Effector CD8-positive, alpha-beta T cell (primary cell): Measurements from ENCODE around the gene F8.
"Not testable (repeated sequence)": the region's sequence is repeated elsewhere in the genome, so short reads cannot be mapped to it uniquely, and the experiment has no call there.

Source experiments
- DNase-seq: peaks from one replicate; lab custom pipeline; 2025; lab: John Stamatoyannopoulos, UW

The F8 gene

DNA sequence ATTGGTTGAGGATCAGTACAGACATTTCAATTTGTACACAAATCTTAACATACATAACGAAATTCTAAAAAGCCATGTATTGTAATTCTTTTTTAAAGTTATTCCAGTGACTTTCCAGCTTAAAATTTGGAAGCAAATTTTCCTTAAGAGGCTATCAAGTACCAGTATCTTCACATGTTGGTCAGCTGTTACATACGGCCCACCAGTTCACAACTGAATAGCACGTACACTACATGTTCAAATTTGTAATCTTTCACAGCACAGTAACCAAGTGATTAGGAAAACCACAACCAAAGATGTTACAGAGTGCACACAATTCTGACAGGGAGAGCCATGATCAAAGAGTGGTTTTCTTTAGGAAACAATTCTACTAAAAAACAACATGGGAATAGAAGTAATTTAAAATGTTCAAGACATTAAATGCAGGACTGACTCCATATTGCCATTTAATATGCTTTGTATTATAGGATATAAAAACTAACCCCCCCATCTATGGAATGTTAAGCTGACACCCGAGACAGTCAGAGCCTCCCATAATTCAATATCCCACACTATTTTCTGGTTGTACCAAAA lies 206.1 kb downstream of the F8 start:
- not testable (repeated sequence) for DNase-seq

DNA sequence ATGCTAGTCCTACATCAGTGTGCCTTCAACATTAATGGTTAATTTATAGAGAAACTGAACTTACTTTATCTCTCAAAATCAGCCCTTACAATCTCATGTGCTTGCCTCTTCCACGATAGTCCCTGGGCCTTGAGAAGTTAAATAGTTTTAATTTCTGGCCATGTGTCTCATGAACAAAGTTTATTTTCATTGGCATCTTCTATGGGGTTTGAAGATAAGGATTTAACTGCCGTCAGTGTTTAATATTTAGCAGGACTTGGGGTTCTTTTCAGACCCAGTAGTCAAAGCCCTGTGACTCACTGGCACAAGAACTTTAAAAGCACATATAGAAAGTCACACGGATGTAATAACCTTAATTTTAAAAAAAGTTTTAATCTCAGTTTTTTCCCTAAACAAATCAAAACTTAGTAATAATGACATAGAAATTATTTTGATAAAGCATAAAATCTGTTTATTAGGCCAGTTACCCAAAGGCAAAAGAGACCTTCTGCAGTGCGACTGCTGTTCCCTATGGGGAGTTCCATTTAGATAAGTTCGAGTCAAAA lies 207.2 kb downstream of the F8 start:
- DNase-seq, result no peak

DNA sequence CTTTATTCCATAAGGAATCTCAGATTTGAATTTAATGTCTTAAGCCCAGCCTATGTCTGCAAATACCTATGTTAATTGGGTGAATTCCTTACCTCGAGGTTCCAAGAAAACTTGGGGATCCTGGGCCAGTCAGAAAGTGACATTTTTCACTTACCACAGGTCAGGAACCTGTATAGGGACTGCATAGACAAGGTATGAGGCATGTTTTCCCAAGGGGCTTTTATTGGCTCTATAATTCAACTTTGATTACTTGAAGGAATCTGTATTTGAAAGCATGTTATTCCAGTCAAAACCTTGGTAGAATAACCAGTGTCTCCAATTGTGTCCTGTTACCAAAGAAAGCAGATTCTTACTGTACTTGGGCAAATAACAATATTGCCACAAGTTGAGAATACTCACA lies 208.7 kb downstream of the F8 start:
- DNase-seq, result no peak

DNA sequence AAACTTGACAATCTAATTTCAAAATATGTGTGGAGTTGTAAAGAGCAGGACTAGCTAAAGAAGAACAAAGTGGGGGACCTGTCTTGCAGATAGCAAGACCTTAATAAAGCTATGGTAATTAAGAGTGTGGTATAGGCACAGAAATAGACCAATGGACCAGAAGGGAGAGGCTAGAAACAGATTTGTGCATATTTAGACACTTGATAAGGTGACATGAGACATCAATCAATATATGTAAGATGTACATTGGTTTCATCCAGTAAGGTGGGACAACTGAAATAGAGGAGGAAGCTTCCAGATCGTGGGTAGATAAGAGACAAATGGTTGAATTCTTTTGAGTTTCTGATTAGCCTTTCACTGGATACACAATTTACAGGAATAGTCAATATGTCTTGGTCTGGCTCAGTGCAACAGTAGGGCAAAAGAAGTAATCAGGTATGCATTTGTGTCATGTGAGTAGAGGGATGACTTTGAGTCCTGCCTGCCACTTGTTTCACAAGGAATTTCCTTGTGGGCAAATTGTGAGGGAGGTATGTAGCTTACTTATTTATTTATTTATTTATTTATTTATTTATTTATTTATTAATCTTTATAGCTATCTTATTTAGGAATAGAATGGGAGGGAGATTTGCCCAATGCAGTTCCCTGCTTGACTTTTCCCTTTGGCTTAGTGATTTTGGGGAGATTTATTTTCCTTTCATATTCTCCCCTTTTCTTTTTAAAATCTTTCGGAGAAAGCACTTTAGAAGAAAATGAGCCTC lies 210.0 kb downstream of the F8 start:
- DNase-seq, result no peak

DNA sequence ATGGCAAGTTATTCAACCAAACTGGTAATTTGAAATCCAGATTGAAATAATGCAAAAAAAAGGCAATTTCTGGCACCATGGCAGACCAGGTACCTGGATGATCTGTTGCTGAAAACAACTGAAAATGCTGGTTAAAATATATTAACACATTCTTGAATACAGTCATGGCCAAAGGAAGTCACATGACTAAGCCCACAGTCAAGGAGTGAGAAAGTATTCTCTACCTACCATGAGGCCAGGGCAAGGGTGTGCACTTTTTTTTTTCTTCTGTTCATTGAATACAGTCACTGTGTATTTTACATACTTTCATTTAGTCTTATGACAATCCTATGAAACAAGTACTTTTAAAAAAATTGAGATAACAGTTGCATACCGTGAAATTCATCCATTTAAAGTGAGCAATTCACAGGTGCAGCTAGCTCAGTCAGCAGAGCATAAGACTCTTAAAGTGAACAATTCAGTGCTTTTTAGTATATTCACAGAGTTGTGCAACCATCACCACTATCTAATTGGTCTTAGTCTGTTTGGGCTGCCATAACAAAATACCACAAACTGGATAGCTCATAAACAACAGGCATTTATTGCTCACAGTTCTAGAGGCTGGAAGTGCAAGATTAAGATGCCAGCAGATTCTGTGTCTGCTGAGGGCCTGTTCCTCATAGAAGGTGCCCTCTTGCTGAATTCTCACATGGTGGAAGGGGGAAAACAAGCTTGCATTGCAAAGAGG lies 212.4 kb downstream of the F8 start:
- no peak for DNase-seq

DNA sequence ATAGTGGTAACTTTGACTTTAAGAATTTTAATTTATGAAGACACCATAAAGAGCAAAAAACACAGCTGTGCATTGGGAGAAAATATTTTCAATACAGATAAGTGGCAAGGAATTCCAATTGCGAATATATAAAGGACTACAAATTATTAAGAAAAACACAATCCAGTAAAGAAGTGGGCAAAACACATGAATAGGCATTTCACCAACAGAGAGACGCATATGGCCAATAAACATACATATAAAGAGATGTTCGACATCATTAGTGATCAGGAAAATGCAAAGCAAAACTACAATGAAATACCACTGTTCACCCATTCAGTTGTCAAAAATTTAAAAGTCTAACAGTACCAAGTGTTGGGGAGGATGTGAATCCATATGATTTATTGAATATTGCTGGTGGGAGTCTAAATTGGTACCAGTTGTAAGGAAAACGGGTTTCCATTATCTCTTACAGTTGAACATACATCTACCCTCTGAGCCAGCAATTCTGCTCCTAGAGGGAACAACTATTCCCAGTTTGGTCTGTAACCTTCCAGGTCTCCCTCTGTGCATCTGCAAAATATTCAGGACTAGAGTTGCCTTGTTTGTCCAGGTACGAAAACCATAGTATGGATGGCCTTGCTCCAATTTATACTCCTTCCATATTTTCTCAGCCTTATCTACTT lies 215.6 kb downstream of the F8 start:
- no peak for DNase-seq

DNA sequence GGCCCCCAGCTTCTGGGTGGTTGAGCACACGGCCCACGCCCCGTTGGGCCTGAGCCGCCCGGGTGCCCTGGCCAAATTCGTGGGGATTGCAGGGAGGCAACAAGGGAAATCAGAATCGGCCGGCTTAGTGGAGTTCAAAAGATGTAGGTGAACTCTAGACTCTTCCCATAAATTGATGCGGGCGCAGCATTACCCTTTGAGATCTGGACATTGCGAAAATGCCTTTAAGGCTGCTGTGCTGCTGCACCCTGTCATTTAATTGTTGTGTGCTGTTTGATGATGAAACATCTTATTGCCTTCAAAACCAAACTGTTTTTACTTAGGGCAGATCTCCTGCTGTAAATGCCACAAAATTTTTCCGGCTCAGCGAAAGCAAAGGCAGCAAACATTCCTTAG lies 216.8 kb downstream of the F8 start:
- DNase-seq, result no peak

DNA sequence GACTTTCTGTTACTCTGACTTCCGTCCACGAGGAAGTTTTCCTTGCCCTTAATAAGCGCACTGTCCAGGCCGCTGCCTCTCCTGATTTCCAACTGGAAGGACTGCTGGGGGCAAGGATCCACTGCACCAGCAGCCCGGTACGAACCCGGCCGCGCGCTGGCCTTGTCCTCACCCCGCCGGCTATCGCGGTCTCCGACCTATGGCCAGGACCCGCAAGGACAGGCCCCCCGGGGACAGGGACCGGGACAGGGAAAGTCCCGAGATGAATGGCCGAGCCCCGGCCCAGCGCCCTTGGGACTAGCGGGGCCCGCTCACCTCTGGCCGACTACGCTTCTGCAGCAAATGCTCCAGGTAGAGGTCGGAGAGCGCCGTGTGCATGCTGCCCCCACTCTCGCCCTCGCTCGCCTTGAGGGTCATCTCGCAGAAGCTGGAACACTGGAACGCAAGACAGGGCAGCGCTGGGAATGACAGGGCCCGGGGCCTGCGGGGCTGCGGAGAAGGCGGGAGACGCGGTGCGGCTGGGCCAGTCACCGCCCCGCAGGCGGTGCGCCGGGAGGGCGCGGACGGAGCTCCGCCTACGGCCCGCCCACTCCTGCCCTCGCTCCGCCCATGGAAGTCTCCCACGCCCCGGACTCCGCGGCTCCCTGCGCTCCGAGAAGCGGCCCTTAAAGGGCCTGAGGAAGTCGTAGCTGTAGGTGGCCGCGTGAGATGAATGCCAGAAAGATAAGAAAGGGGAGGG lies 217.4 kb downstream of the F8 start, which contains the start of gene MPP1:
Gene MPP1 (minus strand): TSS at position 529 of the 739 bp plus-strand sequence. CDS start 112 bp downstream, at position 417.
- peak; percentile 52 for DNase-seq

DNA sequence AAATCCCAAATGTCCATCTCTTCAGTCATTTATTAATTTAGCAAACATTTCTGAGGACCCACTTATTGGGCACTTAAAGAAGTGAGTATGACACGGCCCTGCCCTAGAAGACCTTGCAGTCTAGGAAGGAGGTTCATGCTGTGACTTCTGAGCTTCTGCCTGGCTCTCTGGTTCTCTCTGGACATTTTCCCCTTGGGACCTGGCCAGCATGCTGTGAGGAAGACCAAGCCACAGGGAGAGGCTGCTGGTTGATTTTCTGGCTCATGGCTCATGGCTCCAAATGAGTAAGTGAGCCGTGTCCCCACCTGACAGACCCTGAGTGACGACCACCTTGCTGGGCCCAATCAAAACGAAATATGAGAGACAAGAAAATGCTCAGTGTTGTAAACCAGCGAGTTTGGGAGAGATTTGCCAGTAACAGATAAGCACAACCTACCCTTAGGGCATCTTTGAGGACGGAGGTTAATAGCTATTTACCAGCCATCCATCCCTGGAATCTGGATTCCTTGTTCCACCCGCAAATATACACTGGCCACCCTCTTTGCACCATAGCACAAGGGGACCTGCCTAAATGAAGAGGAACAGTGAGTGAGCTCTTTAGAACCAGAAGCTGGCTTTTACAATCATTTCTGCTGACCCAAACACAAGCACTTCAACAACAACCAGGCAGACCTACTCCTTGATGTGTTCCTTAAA lies 218.1 kb downstream of the F8 start:
- DNase-seq, result no peak

DNA sequence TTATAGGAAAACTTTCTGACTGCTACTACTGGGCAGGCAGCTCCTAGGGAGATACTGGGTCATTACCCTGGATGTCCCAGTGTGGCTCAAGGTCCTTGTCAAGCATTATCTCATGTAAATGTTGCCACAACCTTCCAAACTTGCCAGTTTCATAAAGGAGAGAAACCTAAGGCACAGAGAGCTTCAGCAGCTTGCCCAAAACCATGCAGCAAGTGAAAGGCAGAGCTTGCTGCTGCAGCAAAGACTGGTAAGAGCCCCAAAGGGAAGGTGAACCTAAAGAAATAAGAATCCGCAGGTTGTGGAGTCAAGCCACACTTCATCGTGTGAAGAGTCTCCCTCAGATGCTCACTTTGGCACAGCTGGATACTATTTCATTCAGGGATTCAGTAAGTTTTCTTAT lies 219.6 kb downstream of the F8 start:
- DNase-seq, result no peak

DNA sequence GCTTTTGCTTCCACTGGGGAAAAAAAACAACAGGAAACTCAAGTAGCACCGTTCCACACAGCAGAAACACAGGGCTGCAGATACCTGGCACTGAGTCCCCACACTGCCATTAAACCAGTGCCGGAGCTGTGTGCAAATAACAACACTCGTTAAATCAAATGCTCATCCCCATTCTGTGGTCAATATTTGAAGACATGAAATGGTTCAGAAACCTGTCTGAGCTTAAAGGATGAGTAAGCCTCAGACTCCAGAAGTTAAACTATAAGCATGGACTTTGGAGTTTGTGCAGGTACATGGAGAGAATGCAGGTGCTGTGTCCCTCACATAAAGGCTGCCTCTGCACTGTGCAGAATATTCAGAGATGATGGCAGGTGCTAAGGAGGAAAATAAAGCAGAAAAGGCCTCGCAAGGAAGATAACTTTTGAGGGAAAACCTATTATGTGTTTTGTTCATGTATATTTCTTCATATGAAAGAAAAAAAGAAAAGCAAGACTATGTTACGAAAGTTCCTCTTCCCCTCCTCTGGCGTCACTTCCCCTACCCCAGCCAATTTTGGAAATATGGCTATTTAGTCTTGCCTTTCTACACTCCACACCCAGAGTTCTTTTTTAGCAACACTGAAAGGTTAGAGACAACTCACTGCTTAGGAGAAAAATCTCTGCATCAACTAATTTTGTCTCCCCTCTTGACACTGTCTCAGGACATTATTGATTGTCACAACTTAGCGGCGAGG lies 221.9 kb downstream of the F8 start:
- DNase-seq, result no peak

DNA sequence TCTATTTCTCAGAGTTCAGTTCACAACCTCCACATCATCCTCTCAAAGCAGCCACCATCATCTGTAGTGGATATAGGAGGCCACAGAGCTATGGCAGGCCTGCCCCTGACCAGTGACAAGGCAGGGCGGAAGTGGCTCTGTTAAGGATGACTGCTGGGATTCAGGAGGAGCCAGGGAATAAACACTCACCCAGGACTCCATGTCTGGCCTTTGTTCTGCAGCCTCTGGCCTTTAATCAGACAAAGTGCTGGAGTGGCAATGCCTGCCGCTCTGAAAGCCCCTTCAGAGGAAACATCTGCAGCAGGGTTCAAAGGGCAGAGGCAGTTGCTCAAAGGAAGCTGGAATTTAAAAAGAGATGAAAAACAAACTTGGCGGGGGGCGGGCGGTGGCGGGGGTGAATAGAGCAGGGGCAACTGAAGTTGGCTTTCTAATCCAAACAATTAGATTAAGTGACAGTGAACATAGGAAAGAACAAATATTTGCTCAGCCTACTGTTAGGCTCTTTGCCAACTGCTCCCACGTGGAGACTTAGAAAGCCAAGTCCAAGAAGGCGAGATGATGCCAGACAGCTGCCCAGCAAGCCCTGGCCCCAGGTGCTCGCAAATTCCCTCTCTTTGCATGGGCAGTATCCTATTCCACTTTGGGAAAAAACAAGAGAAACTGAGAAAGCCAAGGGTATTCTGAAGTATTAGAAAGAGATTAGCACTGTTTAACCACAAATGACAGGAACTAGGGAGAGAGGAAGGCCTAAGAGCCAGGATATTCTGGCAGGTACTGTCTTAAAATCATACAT lies 222.8 kb downstream of the F8 start:
- no peak for DNase-seq

DNA sequence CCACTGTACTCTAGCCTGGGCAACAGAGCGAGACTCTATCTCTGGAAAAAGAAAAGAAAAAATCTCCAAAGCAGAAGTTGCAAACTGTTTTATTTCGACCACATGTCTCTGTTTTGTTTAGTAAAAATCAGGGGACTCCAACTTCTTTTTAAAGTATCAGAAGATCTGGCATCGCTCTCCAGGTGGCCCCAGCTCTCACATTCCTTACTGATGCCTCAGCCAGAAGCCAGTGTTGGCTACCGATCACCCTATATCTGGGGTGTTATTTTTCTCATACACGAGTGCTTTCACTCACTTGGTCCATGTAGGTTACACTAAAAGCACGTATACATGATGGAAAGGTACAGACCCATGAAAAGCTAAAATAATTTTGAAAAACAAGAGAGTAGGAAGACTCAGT lies 225.5 kb downstream of the F8 start:
- DNase-seq, result no peak

DNA sequence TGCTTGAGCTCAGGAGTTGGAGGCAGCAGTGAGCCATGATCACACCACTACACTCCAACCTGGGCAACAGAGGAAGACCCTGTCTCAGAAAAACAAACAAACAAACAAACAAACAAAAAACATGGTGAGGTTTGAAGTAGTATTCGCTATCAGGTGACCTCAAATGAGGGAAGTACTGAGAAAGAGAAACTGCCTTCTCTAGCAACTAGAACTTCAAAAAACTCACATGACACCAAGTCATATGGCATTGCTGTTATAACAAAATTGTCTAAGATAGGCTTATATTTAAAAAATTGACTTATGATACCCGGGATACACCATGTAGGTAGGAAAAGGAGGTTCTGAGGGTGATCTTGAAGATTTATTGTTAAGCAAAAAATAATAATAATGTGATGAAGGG lies 227.5 kb downstream of the F8 start:
- no peak for DNase-seq

DNA sequence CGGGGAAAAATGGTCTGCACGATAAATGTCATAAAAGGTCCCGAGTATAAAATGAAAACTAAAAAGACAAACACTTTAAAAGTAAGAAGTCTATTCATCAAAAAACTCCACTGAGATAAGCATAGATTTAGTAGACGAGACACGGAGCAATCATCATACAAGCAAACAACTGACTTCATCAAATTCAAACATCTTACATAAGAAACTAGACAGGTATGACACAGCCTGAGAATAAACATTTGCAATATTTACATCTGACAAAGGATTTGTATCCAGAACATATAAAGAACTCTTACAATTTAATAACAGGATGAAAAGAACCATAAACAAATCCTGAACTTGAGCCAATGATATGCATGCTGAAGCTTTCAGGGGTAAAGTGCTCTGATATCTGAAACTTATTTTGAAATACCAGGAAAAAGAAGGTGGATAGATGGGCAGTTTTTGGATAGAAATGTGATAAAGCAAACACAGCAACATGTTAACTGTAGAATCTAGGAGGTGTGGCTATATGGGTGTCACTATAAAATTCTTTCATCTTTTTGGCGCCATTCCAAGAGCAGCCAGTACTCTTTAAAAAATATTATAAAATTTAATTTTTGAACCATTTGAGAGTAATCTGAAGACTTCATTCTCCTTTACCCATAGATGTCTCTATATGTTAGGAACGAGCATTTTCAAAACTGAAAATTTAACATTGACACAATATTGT lies 229.3 kb downstream of the F8 start:
- no peak for DNase-seq

DNA sequence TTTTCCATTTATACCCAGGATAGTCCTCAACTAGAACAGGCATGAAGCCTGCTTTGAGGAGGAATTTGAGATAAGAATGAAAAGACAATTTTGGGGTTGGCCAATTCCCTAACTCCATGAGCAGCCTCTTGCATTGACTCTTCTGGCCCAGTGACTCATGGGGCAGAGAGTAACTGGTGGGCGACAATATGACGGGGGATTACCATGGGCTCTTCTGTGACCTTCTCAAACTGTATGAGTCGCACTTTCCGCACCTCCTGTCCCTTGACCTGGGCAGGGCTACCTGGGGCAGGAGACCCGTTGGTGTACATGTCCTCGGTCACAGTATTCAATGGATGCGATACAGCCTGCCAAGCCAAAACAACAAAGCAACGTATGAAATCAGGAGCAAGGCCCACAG lies 230.6 kb downstream of the F8 start:
- no peak for DNase-seq

DNA sequence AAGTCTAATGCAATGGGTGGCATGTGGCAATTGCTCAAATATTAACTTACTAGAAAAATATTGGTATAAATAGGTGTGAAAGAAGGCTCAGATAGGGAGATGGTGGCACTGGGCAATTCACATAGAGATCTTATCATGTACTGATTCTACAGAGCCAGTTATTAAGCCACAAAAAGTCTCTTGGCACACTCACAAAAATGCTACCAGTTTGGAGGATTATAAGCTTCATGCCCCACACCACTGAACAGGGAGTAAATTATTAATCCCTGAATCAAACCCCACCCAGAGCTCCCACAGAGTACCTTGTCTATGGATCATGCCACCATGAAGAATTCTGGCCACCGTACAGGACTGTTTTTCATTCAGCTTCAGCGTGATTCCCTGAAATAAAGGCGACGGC lies 231.1 kb downstream of the F8 start:
- DNase-seq, result no peak
